Activated naive CD8-positive, alpha-beta T cell treated with anti-CD3 and anti-CD28 coated beads, Interleukin-2, amount 10 ng/mL, durations not matched to agents 7 days and 5 days (primary cell): ENCODE data around the gene NOC2L. TPM values are rescaled to one million over a fixed set of nuclear protein-coding genes. Genes with fewer than 3 reads are reported as not detected.
A peak's percentile ranks its signal among the peaks of the same experiment; 100 is the strongest.

Experiments used
- ATAC-seq: fragments of 150-1000 bp; cut with Tn5 transposase; one replicate; pipeline ENCODE4 v1.10.0; 2021; ENCODE audit warnings: low read depth, moderate library complexity
- POLR2A ChIA-PET: fragments of 350-600 bp; sonication (Branson Sonifier 250); formaldehyde crosslinking; loops from one replicate; lab custom pipeline; 2021; ENCODE audit warnings: antibody characterized with exemption; lab: Charles Lee
- DNase-seq: peaks from one replicate; pipeline ENCODE4 v3.0.0; 2021
- H3K27ac Mint-ChIP-seq: one replicate; pipeline ENCODE4 v1.8.0; 2022; ENCODE audit warnings: mild to moderate bottlenecking, mixed read lengths
- H3K27me3 Mint-ChIP-seq: one replicate; pipeline ENCODE4 v1.8.0; 2022; ENCODE audit warnings: mild to moderate bottlenecking, moderate library complexity, mixed read lengths
- H3K36me3 Mint-ChIP-seq: one replicate; pipeline ENCODE4 v1.8.0; 2021; ENCODE audit warnings: mild to moderate bottlenecking, mixed read lengths
- H3K4me1 Mint-ChIP-seq: one replicate; pipeline ENCODE4 v1.8.0; 2021; ENCODE audit warnings: mixed read lengths
- H3K4me3 Mint-ChIP-seq: one replicate; pipeline ENCODE4 v1.8.0; 2022; ENCODE audit warnings: mild to moderate bottlenecking, moderate library complexity, mixed read lengths
- H3K9me3 Mint-ChIP-seq: one replicate; pipeline ENCODE4 v1.8.0; 2021; ENCODE audit warnings: mixed read lengths
- total RNA-seq, 2 experiments: library from RNA; stranded (reverse); gene quantifications; one replicate each; pipeline ENCODE4 v1.2.3, GENCODE V29; 2021

The NOC2L gene
- total RNA-seq, 2 experiments from 2014 or later, result 63.0 to 63.4 TPM

DNA sequence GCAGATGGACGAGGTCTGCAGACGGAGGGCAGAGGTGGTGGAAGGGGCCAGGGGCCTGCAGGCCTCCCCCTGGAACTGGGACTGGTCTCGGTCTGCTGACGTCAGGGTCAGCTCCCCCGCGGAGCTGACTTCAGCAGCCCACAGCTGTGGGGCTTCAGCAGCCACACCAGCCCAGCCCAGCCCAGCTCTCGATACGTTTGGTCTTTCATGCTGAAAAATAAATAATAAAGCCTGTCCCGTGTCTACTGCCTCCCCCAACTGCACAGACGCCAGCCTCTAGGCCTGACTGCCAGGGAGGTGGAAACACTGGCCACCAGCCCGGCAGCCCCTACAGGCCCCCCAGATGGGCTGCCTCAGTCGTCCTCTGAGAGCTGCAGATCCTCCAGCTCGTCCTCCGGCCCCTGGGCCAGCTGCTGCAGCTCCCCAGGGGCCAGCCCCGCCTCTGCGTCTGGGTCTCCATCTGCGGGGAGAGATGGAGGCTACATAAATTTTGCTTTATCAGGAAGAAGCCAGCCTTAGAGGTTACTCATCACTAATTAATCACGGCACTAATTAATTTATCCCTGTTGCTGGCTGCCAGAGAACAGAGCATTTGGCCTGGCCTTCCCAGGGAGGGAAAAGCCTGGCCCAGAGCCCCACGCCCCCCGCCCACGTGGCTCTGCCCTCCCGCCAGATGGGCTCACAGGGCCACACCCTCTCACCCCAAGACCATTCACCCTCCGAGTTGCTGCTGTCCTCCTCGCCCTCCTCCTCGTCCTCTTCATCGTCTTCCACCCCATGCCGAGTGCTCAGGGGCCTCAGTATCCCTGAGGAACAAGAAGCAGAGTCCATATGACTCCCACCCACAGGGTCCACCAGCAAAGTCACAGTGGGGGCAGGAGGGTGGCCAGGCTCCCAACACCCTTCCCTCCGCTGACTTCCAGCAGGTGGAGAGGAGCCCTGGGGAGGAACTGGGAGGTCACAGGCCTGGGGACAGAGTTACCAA, 14.4 kb downstream of the NOC2L start:
- DNase-seq (no peak), ATAC-seq (no peak)
- H3K9me3 Mint-ChIP-seq, result no peaks in the 10 kb centered on the region
- peaks cover 13% of the 10 kb centered on the region for H3K36me3 Mint-ChIP-seq
- no peak overlapping the region for H3K27ac Mint-ChIP-seq
- peaks cover 19% of the 10 kb centered on the region for H3K27me3 Mint-ChIP-seq
- H3K4me1 Mint-ChIP-seq, result peaks cover 4% of the 10 kb centered on the region
- peak overlapping the region; percentile 59 for H3K4me3 Mint-ChIP-seq
- POLR2A ChIA-PET, result interaction anchor here (0.9 kb wide), 2 partner anchors 11 to 14 kb away, joined by 3 read pairs; partner anchors contain the start of gene NOC2L

DNA sequence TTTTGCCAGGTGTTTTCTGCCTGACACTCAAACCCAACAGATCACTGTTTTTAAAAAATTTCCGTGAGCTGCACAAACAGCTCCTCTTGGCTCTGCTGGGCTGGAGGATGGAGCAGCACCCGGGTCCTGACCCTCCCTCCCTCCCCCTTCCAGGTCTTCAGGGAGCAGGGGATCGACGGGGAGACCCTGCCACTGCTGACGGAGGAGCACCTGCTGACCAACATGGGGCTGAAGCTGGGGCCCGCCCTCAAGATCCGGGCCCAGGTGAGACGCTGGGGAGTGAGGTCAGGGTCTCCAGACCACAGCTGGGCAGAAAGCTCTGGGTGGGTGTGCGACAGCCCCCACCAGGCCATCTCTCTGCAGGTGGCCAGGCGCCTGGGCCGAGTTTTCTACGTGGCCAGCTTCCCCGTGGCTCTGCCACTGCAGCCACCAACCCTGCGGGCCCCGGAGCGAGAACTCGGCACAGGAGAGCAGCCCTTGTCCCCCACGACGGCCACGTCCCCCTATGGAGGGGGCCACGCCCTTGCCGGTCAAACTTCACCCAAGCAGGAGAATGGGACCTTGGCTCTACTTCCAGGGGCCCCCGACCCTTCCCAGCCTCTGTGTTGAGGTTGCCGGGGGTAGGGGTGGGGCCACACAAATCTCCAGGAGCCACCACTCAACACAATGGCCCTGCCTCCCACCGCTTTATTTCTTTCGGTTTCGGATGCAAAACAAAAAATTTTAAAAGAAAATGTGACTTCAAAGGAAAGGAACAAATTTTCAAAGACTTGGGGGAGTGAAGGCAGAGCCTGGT, 15.3 kb downstream of the NOC2L start:
- DNase-seq (peak; percentile 51), ATAC-seq (peak; percentile 26)
- H3K27ac Mint-ChIP-seq, result no peak overlapping the region
- H3K27me3 Mint-ChIP-seq, result peaks cover 26% of the 10 kb centered on the region
- H3K4me3 Mint-ChIP-seq, result peak overlapping the region; percentile 59
- H3K9me3 Mint-ChIP-seq, result no peaks in the 10 kb centered on the region
- H3K36me3 Mint-ChIP-seq, result peaks cover 12% of the 10 kb centered on the region
- POLR2A ChIA-PET, result interaction anchor here (0.7 to 1.0 kb wide), 4 partner anchors 10 to 15 kb away, joined by 3 to 9 read pairs (median 3); partner anchors contain the start of gene NOC2L
- peaks cover 4% of the 10 kb centered on the region for H3K4me1 Mint-ChIP-seq

DNA sequence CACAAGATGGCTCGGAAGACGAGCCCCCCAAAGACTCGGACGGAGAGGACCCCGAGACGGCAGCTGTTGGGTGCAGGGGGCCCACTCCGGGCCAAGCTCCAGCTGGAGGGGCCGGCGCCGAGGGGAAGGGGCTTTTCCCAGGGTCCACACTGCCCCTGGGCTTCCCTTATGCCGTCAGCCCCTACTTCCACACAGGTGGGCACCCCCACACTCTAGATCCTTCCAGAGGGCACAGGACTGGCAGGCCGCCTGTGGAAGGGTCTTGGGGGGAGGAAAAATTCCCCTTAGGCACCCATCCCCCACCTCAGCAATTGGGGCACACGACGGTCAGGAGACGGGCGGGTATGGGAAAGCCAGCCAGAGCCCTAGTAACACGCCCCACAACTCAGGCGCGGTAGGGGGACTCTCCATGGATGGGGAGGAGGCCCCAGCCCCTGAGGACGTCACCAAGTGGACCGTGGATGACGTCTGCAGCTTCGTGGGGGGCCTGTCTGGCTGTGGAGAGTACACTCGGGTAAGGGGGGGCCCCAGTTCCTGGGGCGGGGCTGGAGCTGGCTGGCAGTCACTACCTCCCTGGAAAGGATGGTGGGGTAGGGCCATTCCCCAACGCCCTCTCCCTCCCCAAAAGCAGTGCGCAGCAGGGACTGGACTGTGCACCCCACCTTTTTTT, 16.1 kb downstream of the NOC2L start:
- H3K36me3 Mint-ChIP-seq, result peaks cover 12% of the 10 kb centered on the region
- POLR2A ChIA-PET, result interaction anchor here (0.7 to 1.1 kb wide), 5 partner anchors 12 to 1642 kb away, joined by 3 to 9 read pairs (median 3); partner anchors contain the start of gene NOC2L
- DNase-seq (no peak), ATAC-seq (no peak)
- H3K4me3 Mint-ChIP-seq, result no peak overlapping the region
- peaks cover 26% of the 10 kb centered on the region for H3K27me3 Mint-ChIP-seq
- H3K27ac Mint-ChIP-seq, result no peak overlapping the region
- H3K9me3 Mint-ChIP-seq, result no peaks in the 10 kb centered on the region
- H3K4me1 Mint-ChIP-seq, result peaks cover 4% of the 10 kb centered on the region

DNA sequence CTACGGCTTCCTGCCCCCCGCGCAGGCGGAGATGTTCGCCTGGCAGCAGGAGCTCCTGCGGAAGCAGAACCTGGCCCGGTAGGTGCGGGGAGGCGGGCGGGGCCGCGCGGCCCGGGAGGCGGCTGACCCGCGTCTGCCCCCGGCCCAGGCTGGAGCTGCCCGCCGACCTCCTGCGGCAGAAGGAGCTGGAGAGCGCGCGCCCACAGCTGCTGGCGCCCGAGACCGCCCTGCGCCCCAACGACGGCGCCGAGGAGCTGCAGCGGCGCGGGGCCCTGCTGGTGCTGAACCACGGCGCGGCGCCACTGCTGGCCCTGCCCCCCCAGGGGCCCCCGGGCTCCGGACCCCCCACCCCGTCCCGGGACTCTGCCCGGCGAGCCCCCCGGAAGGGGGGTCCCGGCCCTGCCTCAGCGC, 16.6 kb downstream of the NOC2L start:
- ATAC-seq (peak; percentile 10), DNase-seq (peak; percentile 64)
- Mint-ChIP-seq H3K27me3 (peaks cover 26% of the 10 kb centered on the region), H3K27ac (no peak overlapping the region), H3K9me3 (no peaks in the 10 kb centered on the region), H3K36me3 (peaks cover 12% of the 10 kb centered on the region), H3K4me3 (no peak overlapping the region), H3K4me1 (peaks cover 4% of the 10 kb centered on the region)
- POLR2A ChIA-PET, result interaction anchor here (0.9 to 2.4 kb wide), 5 partner anchors 14 to 1643 kb away, joined by 3 to 11 read pairs (median 3); partner anchors contain the start of genes NOC2L and PLEKHN1

DNA sequence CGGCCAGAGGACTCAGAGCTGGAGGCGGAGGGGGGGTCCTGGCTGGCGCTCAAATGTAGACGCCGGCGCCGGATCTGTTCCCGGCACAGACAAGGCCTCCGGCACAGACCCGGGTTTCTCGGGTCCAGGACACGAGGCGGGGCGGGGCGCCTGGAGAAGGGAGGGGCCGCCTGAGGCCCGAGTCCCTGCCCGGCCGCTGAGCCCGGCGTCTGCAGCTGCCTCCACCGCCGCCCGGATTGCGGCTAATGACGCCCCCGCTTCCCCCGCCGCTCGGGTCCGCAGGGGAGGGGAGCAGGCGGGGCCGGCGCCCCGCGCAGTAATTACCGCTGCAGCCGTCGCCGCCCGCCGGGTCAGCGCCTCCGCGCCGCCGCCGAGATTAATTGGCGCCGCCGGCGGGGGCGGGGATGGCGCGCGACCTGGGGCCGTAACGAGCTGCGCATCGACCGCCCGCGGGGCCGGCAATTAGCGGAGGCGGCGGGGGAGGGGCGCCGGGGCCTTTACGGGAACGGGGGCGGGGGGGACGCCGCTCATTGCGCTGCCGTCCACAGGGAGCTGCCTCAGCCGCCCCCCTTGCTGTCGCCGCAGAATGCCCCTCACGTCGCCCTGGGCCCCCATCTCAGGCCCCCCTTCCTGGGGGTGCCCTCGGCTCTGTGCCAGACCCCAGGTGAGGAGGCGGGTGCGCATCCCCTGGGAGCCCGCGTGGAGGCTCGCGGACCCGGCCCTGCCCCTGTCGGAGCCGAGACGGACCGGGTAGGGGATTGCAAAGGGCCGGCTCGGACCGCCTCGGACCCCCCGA, 17.3 kb downstream of the NOC2L start:
- Mint-ChIP-seq H3K4me3 (peak overlapping the region; percentile 68), H3K27ac (no peak overlapping the region)
- POLR2A ChIA-PET, result interaction anchor here (0.9 to 2.4 kb wide), 7 partner anchors 9 to 1643 kb away, joined by 3 to 11 read pairs (median 3); partner anchors contain the start of genes NOC2L and PLEKHN1

DNA sequence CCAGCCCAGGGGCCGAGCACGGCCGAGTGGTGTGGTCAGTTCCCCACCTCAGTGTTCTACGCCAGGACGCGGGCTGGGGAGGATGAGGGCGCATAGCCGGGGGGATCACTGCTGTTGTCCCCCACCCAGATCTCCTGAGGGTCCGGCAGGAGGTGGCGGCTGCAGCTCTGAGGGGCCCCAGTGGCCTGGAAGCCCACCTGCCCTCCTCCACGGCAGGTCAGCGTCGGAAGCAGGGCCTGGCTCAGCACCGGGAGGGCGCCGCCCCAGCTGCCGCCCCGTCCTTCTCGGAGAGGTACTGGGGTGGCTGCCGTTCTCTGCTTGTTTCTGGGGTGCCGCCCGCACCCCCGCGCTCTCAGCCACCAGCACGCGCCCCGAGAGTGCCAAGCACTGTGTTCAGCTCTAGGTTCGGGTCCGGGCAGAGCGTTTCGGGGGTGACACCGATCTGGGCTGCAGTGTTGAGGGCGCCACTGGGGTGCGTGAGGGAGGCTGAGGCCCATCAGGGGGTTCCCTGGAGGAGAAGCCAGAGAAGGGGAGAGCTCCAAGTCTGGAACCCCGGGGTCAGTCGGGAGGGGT, 18.0 kb downstream of the NOC2L start:
- Mint-ChIP-seq H3K27me3 (peaks cover 30% of the 10 kb centered on the region), H3K27ac (peak overlapping the region; percentile 82)
- POLR2A ChIA-PET, result interaction anchor here (0.6 to 2.4 kb wide), 7 partner anchors 8 to 163 kb away, joined by 3 to 11 read pairs (median 3); partner anchors contain the start of genes NOC2L and PLEKHN1

More for the DNA sequence above, 17.3 kb downstream of the NOC2L start:
- peak; percentile 18 for ATAC-seq
- peaks cover 27% of the 10 kb centered on the region for H3K27me3 Mint-ChIP-seq
- H3K9me3 Mint-ChIP-seq, result no peaks in the 10 kb centered on the region
- peaks cover 4% of the 10 kb centered on the region for H3K4me1 Mint-ChIP-seq
- DNase-seq, result peak; percentile 70
- peaks cover 9% of the 10 kb centered on the region for H3K36me3 Mint-ChIP-seq

DNA sequence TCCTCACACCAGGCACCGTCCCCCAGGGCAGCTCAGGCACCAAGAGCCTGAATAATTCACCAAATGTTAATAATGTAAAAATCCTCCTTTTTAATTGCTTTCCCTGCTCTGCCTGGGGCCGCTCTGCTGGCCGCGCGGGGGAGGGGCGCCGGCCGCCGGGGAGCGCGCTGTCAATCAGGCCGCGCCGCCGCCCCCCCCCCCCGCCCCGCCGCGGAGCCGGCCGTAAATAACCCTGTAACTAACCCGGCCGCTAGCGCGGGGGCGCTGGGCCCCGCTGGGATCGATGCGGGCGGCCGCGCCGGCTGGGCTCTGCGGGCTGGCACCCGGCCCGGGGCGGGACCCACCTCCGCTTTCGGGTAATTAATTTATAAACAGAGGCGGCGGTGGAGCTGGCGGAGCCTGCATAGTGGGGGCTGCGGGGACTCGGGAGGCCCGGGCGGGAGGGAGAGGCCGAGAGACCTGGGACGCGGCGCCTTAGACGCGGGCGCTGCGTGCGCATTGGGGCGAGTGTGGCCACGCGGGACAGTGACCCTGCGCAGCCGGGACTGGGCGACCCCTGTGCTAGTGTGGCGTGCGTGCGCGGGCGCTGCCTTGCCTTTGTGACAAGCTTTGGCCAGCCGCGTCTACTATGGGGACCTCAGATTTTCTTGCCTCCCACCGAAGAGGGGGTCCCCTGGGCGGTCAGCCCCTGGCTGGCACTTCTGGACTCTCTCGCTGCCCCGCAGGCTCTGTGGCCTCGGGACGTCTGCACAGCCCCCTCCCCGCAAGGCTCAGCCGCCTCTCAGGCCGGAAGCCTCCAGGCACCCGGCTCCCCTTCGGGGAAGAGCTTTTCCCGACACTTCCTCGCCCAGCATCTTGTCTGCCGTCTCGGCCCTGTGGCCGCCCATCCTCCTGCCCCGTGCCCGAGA, 18.7 kb downstream of the NOC2L start:
- H3K9me3 Mint-ChIP-seq, result no peaks in the 10 kb centered on the region
- peaks cover 30% of the 10 kb centered on the region for H3K27me3 Mint-ChIP-seq
- peaks cover 4% of the 10 kb centered on the region for H3K4me1 Mint-ChIP-seq
- peak overlapping the region; percentile 56 for H3K4me3 Mint-ChIP-seq
- peaks cover 3% of the 10 kb centered on the region for H3K36me3 Mint-ChIP-seq
- POLR2A ChIA-PET, result interaction anchor here (0.6 to 2.4 kb wide), 7 partner anchors 8 to 162 kb away, joined by 3 to 11 read pairs (median 3); partner anchors contain the start of genes NOC2L and PLEKHN1
- DNase-seq (peak; percentile 53), ATAC-seq (no peak)
- H3K27ac Mint-ChIP-seq, result no peak overlapping the region

More for the DNA sequence above, 18.0 kb downstream of the NOC2L start:
- Mint-ChIP-seq H3K4me1 (peaks cover 4% of the 10 kb centered on the region), H3K4me3 (peak overlapping the region; percentile 68), H3K9me3 (no peaks in the 10 kb centered on the region), H3K36me3 (peaks cover 9% of the 10 kb centered on the region)
- ATAC-seq (peak; percentile 16), DNase-seq (peak; percentile 66)

DNA sequence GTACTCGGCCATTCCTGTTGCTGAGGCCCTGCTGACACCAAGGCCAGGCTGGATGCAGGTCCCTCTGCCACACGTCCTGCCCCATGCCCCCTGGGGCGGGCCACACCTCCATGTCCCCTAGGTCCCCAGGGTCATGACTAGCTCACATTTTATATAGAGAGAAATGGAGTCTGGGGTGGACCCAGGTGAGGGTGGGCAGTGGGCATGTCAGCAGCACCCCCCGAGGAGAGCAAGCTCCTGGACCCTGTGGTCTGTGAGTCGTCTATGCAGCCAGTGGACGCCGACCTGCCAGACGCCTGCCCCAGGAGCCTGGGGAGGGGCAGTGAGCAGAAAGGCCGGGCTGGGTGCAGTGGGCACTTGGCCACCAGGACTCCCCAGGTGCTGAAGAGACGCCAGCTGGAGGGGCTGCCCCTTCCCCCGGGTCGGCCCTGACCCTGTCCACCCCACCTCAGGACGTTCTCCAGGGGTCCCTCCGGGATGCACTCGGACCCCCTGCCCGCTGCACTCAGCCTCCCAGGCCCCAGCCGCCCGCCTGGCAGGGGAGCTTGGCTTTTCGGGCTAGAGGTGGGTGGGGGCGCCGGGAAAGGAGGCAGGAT, 19.4 kb downstream of the NOC2L start:
- H3K27ac Mint-ChIP-seq, result no peak overlapping the region
- no peaks in the 10 kb centered on the region for H3K9me3 Mint-ChIP-seq
- no peak for ATAC-seq
- H3K4me1 Mint-ChIP-seq, result peaks cover 4% of the 10 kb centered on the region
- H3K4me3 Mint-ChIP-seq, result no peak overlapping the region
- H3K36me3 Mint-ChIP-seq, result no peaks in the 10 kb centered on the region
- POLR2A ChIA-PET, result interaction anchor here (1.5 kb wide), 1 partner anchor 161 kb away, joined by 3 read pairs; no protein-coding TSS in a partner anchor
- H3K27me3 Mint-ChIP-seq, result peaks cover 36% of the 10 kb centered on the region
- DNase-seq, result no peak

DNA sequence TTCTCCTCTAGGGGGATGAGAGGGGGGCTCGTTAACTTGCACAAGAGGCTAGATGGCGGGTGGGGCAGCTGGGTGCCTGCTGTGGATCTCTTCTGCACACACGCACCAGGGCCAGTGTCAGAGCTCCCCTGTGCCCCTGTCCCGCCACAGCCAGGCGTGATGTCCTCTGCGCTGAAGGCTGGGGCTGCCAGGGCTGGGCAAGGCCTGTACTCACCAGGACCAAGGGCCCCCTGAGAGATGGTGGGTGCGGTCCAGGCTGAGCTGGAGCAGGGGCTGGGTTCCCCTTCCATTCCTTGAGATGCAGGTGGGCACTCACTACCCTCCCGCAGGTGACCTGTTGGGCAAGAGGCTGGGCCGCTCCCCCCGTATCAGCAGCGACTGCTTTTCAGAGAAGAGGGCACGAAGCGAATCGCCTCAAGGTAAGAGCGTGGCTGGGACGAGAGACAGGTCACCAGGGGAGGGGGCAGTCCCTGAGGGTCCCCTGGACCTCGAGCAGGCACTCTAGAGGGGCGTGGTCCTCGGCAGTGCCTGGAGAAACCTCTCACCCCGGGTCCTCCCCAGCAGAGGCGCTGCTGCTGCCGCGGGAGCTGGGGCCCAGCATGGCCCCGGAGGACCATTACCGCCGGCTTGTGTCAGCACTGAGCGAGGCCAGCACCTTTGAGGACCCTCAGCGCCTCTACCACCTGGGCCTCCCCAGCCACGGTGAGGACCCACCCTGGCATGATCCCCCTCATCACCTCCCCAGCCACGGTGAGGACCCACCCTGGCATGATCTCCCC, 20.2 kb downstream of the NOC2L start:
- no peaks in the 10 kb centered on the region for H3K36me3 Mint-ChIP-seq
- peaks cover 4% of the 10 kb centered on the region for H3K4me1 Mint-ChIP-seq
- H3K27ac Mint-ChIP-seq, result no peak overlapping the region
- H3K27me3 Mint-ChIP-seq, result peaks cover 33% of the 10 kb centered on the region
- H3K4me3 Mint-ChIP-seq, result no peak overlapping the region
- DNase-seq (no peak), ATAC-seq (no peak)
- H3K9me3 Mint-ChIP-seq, result no peaks in the 10 kb centered on the region
- POLR2A ChIA-PET, result no interaction called here

DNA sequence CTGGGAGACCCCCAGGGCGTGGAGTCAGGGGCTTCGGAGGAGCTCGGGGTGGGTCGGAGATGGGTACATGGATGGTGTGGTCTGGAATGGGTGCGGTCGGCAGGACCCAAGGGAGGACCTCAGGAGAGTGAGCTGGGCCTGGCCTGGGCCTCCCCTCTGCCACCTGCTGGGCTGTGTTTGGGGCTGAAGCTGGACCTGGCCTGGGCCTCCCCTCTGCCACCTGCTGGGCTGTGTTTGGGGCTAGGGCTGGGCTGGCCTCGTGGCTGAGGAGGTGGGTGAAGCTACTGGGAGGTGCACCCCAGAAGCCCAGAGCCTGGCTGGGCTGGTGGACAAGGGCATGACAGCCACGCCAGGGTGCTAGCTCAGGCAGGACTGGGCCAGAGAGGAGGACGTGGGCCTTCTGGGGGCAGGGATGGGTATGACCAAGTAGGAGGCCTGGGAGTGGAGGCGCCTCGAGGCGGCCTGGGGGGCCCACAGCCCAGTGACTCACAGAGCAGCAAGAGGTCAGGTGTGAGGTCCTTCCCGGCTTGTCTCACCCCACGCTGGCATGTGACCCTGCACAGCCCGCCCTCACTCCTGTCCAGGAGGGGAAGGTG, 20.9 kb downstream of the NOC2L start:
- Mint-ChIP-seq H3K27me3 (peaks cover 28% of the 10 kb centered on the region), H3K36me3 (no peaks in the 10 kb centered on the region), H3K9me3 (no peaks in the 10 kb centered on the region), H3K4me1 (peaks cover 3% of the 10 kb centered on the region), H3K4me3 (no peak overlapping the region), H3K27ac (no peak overlapping the region)
- no peak for DNase-seq
- POLR2A ChIA-PET, result no interaction called here
- no peak for ATAC-seq
